Measurements from ENCODE around the gene E4F1. TPM values are rescaled to one million over a fixed set of nuclear protein-coding genes. Genes with fewer than 3 reads are reported as not detected.
"Not testable (repeated sequence)": the region's sequence is repeated elsewhere in the genome, so short reads cannot be mapped to it uniquely, and the experiment has no call there.

The E4F1 gene
- total RNA-seq, 1 donor from 2014 or later, result 13.5 TPM

GRCh38 chr16:2256531-2257140 is 33.2 kb downstream of the E4F1 start:
- Histone ChIP-seq H3K27me3 (ENCODE audit: low read depth) (no peaks in the 10 kb centered on the region), H3K4me3 (no peak overlapping the region), H3K4me1 (peaks cover 8% of the 10 kb centered on the region), H3K27ac (replicated peaks) (no peak overlapping the region), H3K9me3 (replicated peaks) (no peaks in the 10 kb centered on the region), H3K36me3 (peaks cover 89% of the 10 kb centered on the region)
- TF ChIP-seq CTCF (IDR thresholded peaks at IDR 0.05; ENCODE audit: borderline replicate concordance), result no peak
- intact Hi-C loops (cut with micrococcal nuclease), result no loop called here
- DNase-seq, result no peak

GRCh38 chr16:2257726-2258125 is 34.3 kb downstream of the E4F1 start:
- intact Hi-C loops (cut with micrococcal nuclease), result no loop called here
- Histone ChIP-seq H3K9me3 (replicated peaks) (no peaks in the 10 kb centered on the region), H3K27me3 (ENCODE audit: low read depth) (no peaks in the 10 kb centered on the region), H3K36me3 (peaks cover 99% of the 10 kb centered on the region), H3K27ac (replicated peaks) (no peak overlapping the region), H3K4me3 (no peak overlapping the region), H3K4me1 (no peaks in the 10 kb centered on the region)
- no peak for TF ChIP-seq CTCF (IDR thresholded peaks at IDR 0.05; ENCODE audit: borderline replicate concordance)
- DNase-seq, result no peak

GRCh38 chr16:2258530-2258929 is 35.1 kb downstream of the E4F1 start:
- H3K9me3 ChIP-seq (replicated peaks); DNase-seq; H3K27me3 ChIP-seq (ENCODE audit: low read depth); H3K4me1 ChIP-seq; H3K4me3 ChIP-seq; intact Hi-C loops (cut with micrococcal nuclease); H3K27ac ChIP-seq (replicated peaks): not testable (repeated sequence)
- peaks cover 99% of the 10 kb centered on the region for H3K36me3 ChIP-seq

DNA sequence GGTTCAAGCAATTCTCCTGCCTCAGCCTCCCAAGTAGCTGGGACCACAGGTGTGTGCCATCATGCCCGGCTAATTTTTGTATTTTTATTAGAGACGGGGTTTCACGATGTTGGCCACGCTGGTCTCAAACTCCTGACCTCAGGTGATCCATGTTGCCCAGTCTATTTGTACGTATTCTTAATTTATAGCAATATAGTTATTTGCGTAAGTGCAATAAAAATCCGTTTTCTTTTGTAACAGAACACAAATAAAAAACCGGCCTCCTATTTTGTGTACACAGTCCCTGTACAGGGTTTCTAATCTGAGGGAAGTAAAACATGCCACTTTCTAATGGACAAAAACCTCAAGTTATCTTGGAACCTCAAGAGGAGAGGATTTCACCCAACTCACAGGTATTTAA is 36.9 kb downstream of the E4F1 start:
- Histone ChIP-seq H3K27ac (replicated peaks) (no peak overlapping the region), H3K4me3 (no peak overlapping the region), H3K9me3 (replicated peaks) (no peaks in the 10 kb centered on the region), H3K36me3 (peaks cover 91% of the 10 kb centered on the region), H3K27me3 (ENCODE audit: low read depth) (no peaks in the 10 kb centered on the region), H3K4me1 (peaks cover 7% of the 10 kb centered on the region)
- intact Hi-C loops (cut with micrococcal nuclease), result no loop called here
- DNase-seq, result no peak
- TF ChIP-seq CTCF (IDR thresholded peaks at IDR 0.05; ENCODE audit: borderline replicate concordance), result no peak

DNA sequence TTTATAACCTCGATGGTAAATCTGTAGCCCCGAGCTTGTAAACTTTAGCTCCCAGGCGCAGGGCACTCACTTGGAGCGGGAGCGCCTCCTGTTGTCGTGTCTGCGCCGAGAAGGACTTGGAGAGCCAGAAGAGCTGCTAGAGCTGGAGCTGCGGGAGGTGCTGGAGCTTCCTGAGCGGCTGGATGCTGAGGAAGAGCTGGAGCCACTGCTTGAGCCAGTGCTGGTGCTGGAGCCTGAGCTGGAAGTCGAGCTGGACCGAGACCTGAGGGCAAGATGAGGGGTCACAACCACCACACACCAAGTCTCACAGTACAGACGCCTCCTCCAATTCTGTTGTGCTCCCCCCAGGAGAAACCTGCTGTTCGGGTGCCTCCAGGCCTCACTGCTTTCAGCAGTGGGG is 39.6 kb downstream of the E4F1 start:
- Histone ChIP-seq H3K4me1 (peaks cover 32% of the 10 kb centered on the region), H3K36me3 (peaks cover 63% of the 10 kb centered on the region)
- H3K27ac ChIP-seq (replicated peaks); H3K4me3 ChIP-seq; DNase-seq; H3K9me3 ChIP-seq (replicated peaks); H3K27me3 ChIP-seq (ENCODE audit: low read depth); intact Hi-C loops (cut with micrococcal nuclease): not testable (repeated sequence)

DNA sequence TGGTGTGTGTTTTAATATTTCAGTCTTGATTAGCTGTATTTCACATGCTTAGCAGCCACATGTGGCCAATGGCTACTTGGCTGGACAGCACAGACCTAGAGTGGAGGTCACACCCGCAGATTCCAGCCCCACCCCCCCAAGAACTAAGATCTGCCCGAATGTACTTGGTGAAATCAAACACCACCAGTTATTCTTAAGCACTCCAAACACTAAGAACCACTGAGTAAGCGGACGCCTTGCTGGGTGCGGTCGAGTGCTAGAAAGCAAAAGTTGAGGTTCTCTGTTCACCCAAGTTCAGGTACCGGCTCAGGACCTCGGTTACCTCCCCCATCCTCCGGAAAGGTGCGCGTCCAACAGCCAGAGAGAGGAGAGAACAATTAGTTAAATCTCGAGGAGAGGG is 43.5 kb downstream of the E4F1 start:
- peaks cover 49% of the 10 kb centered on the region for H3K4me1 ChIP-seq
- not testable (repeated sequence) for DNase-seq

DNA sequence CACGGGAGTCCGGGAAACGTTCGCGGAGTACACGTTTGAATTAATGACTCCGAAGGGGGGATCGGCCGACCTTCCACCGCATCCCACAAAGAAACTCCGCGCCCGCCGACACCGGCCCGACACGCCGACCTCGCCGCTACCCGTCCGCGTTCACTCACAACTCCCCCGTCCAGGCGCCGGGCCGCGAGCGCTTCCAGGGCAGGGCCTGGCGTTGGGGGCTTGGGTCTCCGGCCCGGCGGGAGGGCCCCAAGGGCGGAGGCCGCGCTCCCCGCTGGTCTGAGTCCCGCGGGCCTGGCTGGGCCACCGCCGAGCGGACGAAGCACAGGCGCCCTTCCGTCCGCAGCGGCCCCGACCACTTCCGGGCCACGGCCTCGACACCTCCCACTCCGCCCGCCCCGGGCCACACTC is 44.1 kb downstream of the E4F1 start:
- Histone ChIP-seq H3K4me3 (peak overlapping the region; percentile 99), H3K27ac (replicated peaks) (peak overlapping the region; percentile 97), H3K4me1 (peaks cover 49% of the 10 kb centered on the region), H3K36me3 (peaks cover 18% of the 10 kb centered on the region)
- H3K27me3 ChIP-seq (ENCODE audit: low read depth); DNase-seq; H3K9me3 ChIP-seq (replicated peaks); intact Hi-C loops (cut with micrococcal nuclease): not testable (repeated sequence)

More for the DNA sequence above, 43.5 kb downstream of the E4F1 start:
- peak overlapping the region; percentile 97 for H3K27ac ChIP-seq (replicated peaks)
- H3K27me3 ChIP-seq (ENCODE audit: low read depth); H3K9me3 ChIP-seq (replicated peaks); intact Hi-C loops (cut with micrococcal nuclease): not testable (repeated sequence)
- H3K4me3 ChIP-seq, result peak overlapping the region; percentile 99
- H3K36me3 ChIP-seq, result peaks cover 25% of the 10 kb centered on the region

All from left ventricle myocardium inferior (tissue), 1 donor.